HepG2 (cell line): Measurements from ENCODE around the gene GRM5. TPM values are rescaled to one million over a fixed set of nuclear protein-coding genes. Genes with fewer than 3 reads are reported as not detected.

ENCODE experiments used
- ATAC-seq: fragments of 200-7000 bp; cut with Tn5 transposase; 3 replicates; pipeline ENCODE4 v1.9.1; 2020; ENCODE audit warnings: mild to moderate bottlenecking, moderate library complexity
- BruUV-seq: library from RNA; stranded (reverse); fragments of 400-500 nt; replicated peaks from 2 replicates; lab custom pipeline; 2021; lab: Mats Ljungman, UMichigan
- CTCF ChIA-PET: fragments of 300-600 bp; formaldehyde crosslinking; extraction: SDS; loops from one replicate; lab custom pipeline; 2021; ENCODE audit warnings: low total read pairs, inconsistent platforms, low intra/inter-chr PET ratio; lab: Yijun Ruan, JAX
- POLR2A ChIA-PET: fragments of 350-600 bp; sonication (Branson Sonifier 250); formaldehyde crosslinking; loops from one replicate; lab custom pipeline; 2020; ENCODE audit warnings: antibody characterized with exemption, inconsistent platforms; lab: Yijun Ruan, JAX
- DNase-seq: peaks from one replicate; pipeline ENCODE4 v3.0.0-alpha.2; 2015; ENCODE audit warnings: low spot score
- FAIRE-seq: peaks from 3 replicates; lab custom pipeline; 2011; peaks lifted over from hg19 to GRCh38; lab: Jason Lieb, UNC
- H2AFZ ChIP-seq: one replicate; pipeline ENCODE4 v1.6.1; 2011; ENCODE audit warnings: low read length, inconsistent platforms
- H3K27ac ChIP-seq: fragments of 300-600 bp; 3 replicates; pipeline ENCODE4 v1.8.0; 2011; ENCODE audit warnings: mixed run types, mild to moderate bottlenecking, mixed read lengths, low read length, inconsistent platforms; ENCODE audit not compliant: insufficient read depth; ENCODE audit errors: extremely low read length
- H3K27me3 ChIP-seq, 2 experiments: fragments of 200-600 bp in 1 of 2; 2 replicates in 1 of 2; 3 replicates in 1 of 2; pipeline versions ENCODE4 v1.6.0 to v1.8.0; 2011; ENCODE audit warnings: low read length in 2 of 2, mild to moderate bottlenecking in 2 of 2, moderate library complexity in 2 of 2, inconsistent platforms in 1 of 2; ENCODE audit not compliant: insufficient read depth in 2 of 2, control insufficient read depth in 1 of 2
- H3K36me3 ChIP-seq, 2 experiments: fragments of 200-600 bp in 1 of 2; replicated peaks in 1 of 2; 2 replicates in 1 of 2; 3 replicates in 1 of 2; pipeline versions ENCODE4 v1.5.1 to v1.8.0; 2011; ENCODE audit warnings: low read length in 2 of 2, inconsistent platforms in 1 of 2; ENCODE audit not compliant: insufficient read depth in 2 of 2, control insufficient read depth in 1 of 2
- H3K4me1 ChIP-seq: 2 replicates; pipeline ENCODE4 v1.5.1; 2012; ENCODE audit warnings: low read length, inconsistent platforms; ENCODE audit not compliant: insufficient read depth
- H3K4me2 ChIP-seq: 2 replicates; pipeline ENCODE4 v1.6.0; 2011; ENCODE audit warnings: low read depth, low read length, inconsistent platforms
- H3K4me3 ChIP-seq, 3 experiments: fragments of 200-600 bp in 1 of 3; sonication (generic), shearing (Covaris generic) in 1 of 3; replicated peaks in 1 of 3; 2 replicates each; pipeline ENCODE4 v1.5.1; 2011 to 2016; ENCODE audit warnings: low read length in 3 of 3, inconsistent platforms in 2 of 3, low read depth in 2 of 3, mild to moderate bottlenecking in 2 of 3, control low read depth in 1 of 3, mixed read lengths in 1 of 3; ENCODE audit not compliant: insufficient read depth in 1 of 3
- H3K79me2 ChIP-seq: one replicate; pipeline ENCODE4 v1.6.1; 2011; ENCODE audit warnings: low read length, inconsistent platforms; ENCODE audit not compliant: insufficient read depth
- H3K9ac ChIP-seq: 2 replicates; pipeline ENCODE4 v1.6.0; 2011; ENCODE audit warnings: mild to moderate bottlenecking, low read depth, low read length, inconsistent platforms; ENCODE audit not compliant: insufficient read depth
- H3K9me3 ChIP-seq: 2 replicates; pipeline ENCODE4 v1.5.1; 2012; ENCODE audit warnings: mild to moderate bottlenecking, low read length
- H4K20me1 ChIP-seq: 2 replicates; pipeline ENCODE4 v1.6.0; 2011; ENCODE audit warnings: inconsistent platforms, mild to moderate bottlenecking, low read length, moderate library complexity; ENCODE audit not compliant: insufficient read depth
- DR1 ChIP-seq: sonication (generic); formaldehyde crosslinking; IDR thresholded peaks from 2 replicates; pipeline ENCODE4 v1.8.0; 2021; ENCODE audit warnings: mild to moderate bottlenecking, missing genetic modification reagents, inconsistent platforms
- HNRNPUL1 ChIP-seq: fragments of 200-400 bp; formaldehyde crosslinking; IDR thresholded peaks from 2 replicates; pipeline ENCODE4 v1.6.1; 2017; ENCODE audit warnings: low read depth, mild to moderate bottlenecking, low read length, moderate library complexity
- HOXA3 ChIP-seq: sonication (generic); formaldehyde crosslinking; IDR thresholded peaks from 2 replicates; pipeline ENCODE4 v1.5.0; 2020; ENCODE audit warnings: missing genetic modification reagents
- MLLT10 ChIP-seq: sonication (generic); formaldehyde crosslinking; IDR thresholded peaks from 2 replicates; pipeline ENCODE4 v1.4.0; 2020; ENCODE audit warnings: missing genetic modification reagents
- PHB2 ChIP-seq: fragments of 450-650 bp; IDR thresholded peaks from 2 replicates; pipeline ENCODE4 v1.6.1; 2018; ENCODE audit not compliant: partially characterized antibody
- POLR2G ChIP-seq: fragments of 200-400 bp; formaldehyde crosslinking; IDR thresholded peaks from 2 replicates; pipeline ENCODE4 v1.6.1; 2018; ENCODE audit warnings: mild to moderate bottlenecking, low read depth, low read length, moderate library complexity
- SALL2 ChIP-seq: sonication (generic); formaldehyde crosslinking; IDR thresholded peaks from 2 replicates; pipeline ENCODE4 v1.8.1; 2023; ENCODE audit warnings: mild to moderate bottlenecking, missing genetic modification reagents, inconsistent platforms
- ZNF501 ChIP-seq: sonication (generic); formaldehyde crosslinking; IDR thresholded peaks from 2 replicates; pipeline ENCODE4 v1.5.1; 2020; ENCODE audit warnings: mild to moderate bottlenecking, moderate library complexity, missing genetic modification reagents
- ZNF646 ChIP-seq: sonication (generic); formaldehyde crosslinking; IDR thresholded peaks from 2 replicates; pipeline ENCODE4 v1.9.0; 2021; ENCODE audit warnings: mild to moderate bottlenecking, missing genetic modification reagents
- ZNF772 ChIP-seq: sonication (generic); formaldehyde crosslinking; IDR thresholded peaks from 2 replicates; pipeline ENCODE4 v1.5.0; 2020; ENCODE audit warnings: mild to moderate bottlenecking, missing genetic modification reagents
- WGBS: methylation state at CpG from one replicate; pipeline ENCODE4 v1.1.6; 2017; ENCODE audit warnings: low lambda C conversion rate; 5-methylcytosine and 5-hydroxymethylcytosine counted together
- in situ Hi-C: cut with HindIII; loops from 2 replicates; pipeline ENCODE4 v1.10.0; 2017; ENCODE audit warnings: low pct_unique_long_range_greater_than_20kb; ENCODE audit not compliant: extremely low pct_ligation_motif_present
- intact Hi-C: fragments of 100-400 bp; cut with micrococcal nuclease; formaldehyde crosslinking; loops from one replicate; pipeline ENCODE4 v1.10.0; 2022; ENCODE audit not compliant: unreplicated experiment
- polyA plus RNA-seq, 8 experiments: library from polyadenylated mRNA; depleted of rRNA in 3 of 8; stranded (reverse) in 7 of 8; unstranded in 1 of 8; fragments of >200 nt; fragmentation: Illumina TruSeq in 4 of 8; extraction: Trizol in 4 of 8; gene quantifications; 2 replicates each; pipeline versions ENCODE4 v1.2.1 to v1.2.3, GENCODE V29; 2011 to 2016; ENCODE audit warnings: low read depth in 4 of 8, missing spikeins in 1 of 8, mixed read lengths in 1 of 8; ENCODE audit not compliant: insufficient read depth in 1 of 8
- total RNA-seq, 5 experiments: library from RNA; depleted of rRNA; stranded (reverse); fragments of >200 nt; fragmentation: Illumina TruSeq; extraction: Trizol; gene quantifications; 2 replicates each; pipeline ENCODE4 v1.2.3, GENCODE V29; 2016; ENCODE audit warnings: low read depth in 1 of 5
- TF ChIP-seq, protein P1 (sequence below): sonication (generic); formaldehyde crosslinking; IDR thresholded peaks from 2 replicates; pipeline ENCODE4 v1.4.0; 2020; ENCODE audit warnings: missing genetic modification reagents; ENCODE audit errors: not compliant biosample characterization
- TF ChIP-seq, protein P2 (sequence below): IDR thresholded peaks from 2 replicates; pipeline ENCODE4 v1.6.1; 2012; ENCODE audit warnings: low read depth, low read length, improper control_type of control experiment

Gene GRM5
- total and polyA plus RNA-seq, 2 of the 13 experiments (the other 11 are each of a cell fraction or from before 2014, with no cell fraction given) = not detected

DNA sequence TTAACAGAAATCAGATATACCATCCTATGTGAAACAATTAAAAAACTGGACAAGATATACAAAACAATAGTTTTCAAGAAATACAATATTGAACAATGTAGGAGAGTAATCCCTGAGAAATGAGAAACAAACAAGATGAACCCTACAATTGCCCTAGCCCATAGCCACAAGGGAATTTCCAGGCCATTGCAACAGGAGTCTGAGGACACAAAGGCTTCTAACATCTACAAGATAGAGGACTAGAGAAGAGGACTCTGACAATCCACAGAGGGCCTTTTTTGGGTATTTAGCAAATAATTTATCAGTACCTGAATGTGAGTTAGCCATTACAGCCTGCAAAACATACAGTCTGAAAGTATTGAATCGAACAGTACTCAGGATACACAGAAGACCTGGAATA, 251.7 kb downstream of the GRM5 start (continued):
- TF ChIP-seq, protein P1, sequence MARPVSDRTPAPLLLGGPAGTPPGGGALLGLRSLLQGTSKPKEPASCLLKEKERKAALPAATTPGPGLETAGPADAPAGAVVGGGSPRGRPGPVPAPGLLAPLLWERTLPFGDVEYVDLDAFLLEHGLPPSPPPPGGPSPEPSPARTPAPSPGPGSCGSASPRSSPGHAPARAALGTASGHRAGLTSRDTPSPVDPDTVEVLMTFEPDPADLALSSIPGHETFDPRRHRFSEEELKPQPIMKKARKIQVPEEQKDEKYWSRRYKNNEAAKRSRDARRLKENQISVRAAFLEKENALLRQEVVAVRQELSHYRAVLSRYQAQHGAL (CRISPR knock-in tag) = no peak

- ATAC-seq = no peak
- Histone ChIP-seq H3K4me3 (no peak overlapping the region), H3K27me3 (no peaks in the 10 kb centered on the region), H3K4me2 (no peak overlapping the region), H3K27ac (no peak overlapping the region), H2AFZ (no peak overlapping the region), H3K36me3 (no peaks in the 10 kb centered on the region), H3K4me1 (no peaks in the 10 kb centered on the region), H3K79me2 (no peaks in the 10 kb centered on the region), H4K20me1 (no peaks in the 10 kb centered on the region), H3K9ac (no peak overlapping the region), H3K9me3 (no peaks in the 10 kb centered on the region)
- ChIA-PET CTCF (no interaction called here), POLR2A (no interaction called here)
- TF ChIP-seq ZNF501 (CRISPR knock-in tag) = no peak
- no peak for TF ChIP-seq ZNF646 (CRISPR knock-in tag)
- no peak for TF ChIP-seq DR1 (CRISPR knock-in tag)
- TF ChIP-seq ZNF772 = no peak
- TF ChIP-seq, protein P2, sequence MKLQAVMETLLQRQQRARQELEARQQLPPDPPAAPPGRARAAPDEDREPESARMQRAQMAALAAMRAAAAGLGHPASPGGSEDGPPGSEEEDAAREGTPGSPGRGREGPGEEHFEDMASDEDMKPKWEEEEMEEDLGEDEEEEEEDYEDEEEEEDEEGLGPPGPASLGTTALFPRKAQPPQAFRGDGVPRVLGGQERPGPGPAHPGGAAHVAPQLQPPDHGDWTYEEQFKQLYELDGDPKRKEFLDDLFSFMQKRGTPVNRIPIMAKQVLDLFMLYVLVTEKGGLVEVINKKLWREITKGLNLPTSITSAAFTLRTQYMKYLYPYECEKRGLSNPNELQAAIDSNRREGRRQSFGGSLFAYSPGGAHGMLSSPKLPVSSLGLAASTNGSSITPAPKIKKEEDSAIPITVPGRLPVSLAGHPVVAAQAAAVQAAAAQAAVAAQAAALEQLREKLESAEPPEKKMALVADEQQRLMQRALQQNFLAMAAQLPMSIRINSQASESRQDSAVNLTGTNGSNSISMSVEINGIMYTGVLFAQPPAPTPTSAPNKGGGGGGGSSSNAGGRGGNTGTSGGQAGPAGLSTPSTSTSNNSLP = no peak
- TF ChIP-seq SALL2 (CRISPR knock-in tag) = no peak
- TF ChIP-seq HNRNPUL1 = no peak
- TF ChIP-seq MLLT10 (CRISPR knock-in tag) = no peak
- no peak for TF ChIP-seq HOXA3 (CRISPR knock-in tag)
- TF ChIP-seq PHB2 = no peak
- TF ChIP-seq POLR2G = no peak
- in situ Hi-C loops = no loop called here
- DNase-seq = no peak
- BruUV-seq = no TSS peak
- intact Hi-C loops = no loop called here
- WGBS = 0% methylated on average over 1 of the region's 1 CpG
- no peak for FAIRE-seq
Measured at GRCh38 chr11:88813233-88813915, 252.4 kb downstream of the GRM5 start.
